DMS153 (cell line): ENCODE data around the gene PGC.

Experiments
- DNase-seq: peaks from one replicate; lab custom pipeline; 2025; lab: John Stamatoyannopoulos, UW

The PGC gene

GRCh38 chr6:41714556-41715273, 32.5 kb downstream of the PGC start:
- DNase-seq: no peak

DNA sequence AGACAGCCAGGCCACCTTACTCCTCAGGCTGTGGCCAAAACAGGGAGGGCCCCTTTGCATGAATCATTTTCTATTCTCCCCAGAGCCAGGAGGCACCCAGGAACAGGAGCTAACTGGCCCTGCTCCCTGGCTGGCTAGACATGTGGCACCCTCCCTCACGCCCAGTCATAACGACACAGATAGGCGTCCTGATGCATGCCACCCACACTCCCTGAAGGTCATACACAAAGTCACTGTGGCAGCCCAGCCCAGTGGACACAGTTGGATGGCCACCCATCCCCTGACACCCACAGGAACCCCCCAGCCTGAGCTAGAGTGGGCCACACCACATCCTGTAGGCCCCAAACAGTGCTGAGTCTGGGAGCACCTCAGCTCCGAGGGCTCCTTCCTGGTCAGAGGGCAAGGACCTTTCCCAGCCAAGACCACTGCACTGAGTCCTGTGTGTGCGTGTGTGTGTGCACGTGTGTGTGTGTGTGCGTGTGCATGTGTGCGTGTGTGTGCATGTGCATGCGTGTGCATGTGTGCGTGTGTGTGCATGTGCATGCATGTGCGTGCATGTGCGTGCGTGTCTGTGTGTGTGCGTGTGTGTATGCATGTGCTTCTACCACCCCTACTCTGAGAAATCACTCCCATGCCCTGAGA, 33.4 kb downstream of the PGC start:
- no peak for DNase-seq

- DNase-seq: peak; percentile 11
These were observed 34.0 kb downstream of the PGC start for GRCh38 chr6:41713159-41713649.

DNA sequence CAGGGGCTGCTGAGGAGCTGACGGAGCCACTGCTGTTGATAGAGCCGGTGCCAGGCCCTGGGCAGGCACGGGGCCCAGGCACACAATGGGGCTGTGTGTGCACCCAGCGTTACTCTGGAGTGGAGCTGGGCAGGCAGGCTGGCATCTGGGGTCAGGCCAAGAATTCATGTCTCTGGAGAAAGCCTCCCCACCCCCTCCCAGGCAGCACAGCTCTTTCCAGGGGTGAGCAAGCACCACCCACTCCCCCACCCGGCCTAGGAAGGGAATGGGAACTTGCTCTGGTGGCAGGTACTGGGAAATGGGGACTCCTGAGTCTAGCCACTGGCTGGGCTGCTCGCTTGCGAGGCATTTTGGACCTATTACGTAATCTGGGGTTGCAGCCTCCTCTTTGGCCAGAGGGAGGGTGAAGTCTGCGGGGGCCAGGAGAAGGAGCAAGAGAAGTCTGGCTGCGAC, 34.5 kb downstream of the PGC start:
- DNase-seq: no peak

DNA sequence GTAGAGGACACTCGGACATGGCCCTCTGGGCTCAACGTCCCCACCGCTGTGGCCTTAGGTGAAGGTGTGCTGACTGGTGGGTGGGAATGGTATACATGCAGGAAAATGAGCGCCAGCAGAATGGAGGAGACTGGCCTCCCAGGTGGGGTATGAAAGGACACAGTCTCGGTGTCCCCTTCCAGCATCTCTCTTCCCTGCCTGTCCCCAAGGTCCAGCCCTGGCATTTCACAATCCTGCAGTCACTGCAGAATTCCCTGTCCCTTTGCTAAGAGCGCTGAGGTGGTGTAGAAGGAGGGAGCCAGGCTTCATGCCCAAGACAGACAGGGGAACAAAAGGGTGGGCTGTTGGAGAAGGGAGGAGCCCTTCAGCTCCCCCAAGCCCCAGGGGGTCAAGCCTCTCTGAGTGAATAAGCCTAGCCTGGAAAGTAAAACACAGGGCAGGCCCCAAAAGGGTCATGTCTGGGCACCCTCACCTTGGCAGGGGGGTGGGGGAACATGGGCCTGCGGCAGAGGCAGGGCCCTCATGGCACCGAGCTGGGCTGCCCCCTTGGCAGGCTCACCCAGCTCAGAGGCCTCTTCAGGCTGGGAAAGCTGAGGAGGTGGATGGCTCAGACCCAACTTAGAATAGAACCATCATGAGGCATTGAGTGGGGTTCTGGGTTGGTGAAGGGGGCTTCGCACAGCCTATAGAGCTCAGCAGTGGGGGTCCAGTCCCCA, 35.7 kb downstream of the PGC start:
- DNase-seq: no peak

- no peak for DNase-seq
These were observed 37.8 kb downstream of the PGC start for GRCh38 chr6:41709375-41709774.

DNA sequence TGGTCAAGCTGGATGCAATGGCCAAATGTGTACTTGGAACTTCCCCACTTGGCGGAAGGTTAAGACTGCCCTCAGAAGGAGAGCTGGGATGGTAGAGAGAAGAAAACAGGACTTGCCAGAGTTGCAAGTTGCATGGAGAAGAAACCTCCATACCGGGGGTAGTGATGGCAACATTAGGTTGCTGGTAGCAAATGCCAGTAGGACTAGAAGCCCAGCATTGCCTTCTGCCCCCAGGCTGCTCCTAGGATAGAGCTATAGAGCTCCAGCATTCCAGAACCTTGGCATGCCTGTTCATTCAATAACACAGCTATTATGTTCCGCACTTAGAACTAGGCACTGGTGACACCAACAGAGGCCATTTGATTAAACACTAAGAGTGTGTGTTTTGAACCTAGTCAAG, 38.3 kb downstream of the PGC start:
- no peak for DNase-seq

DNA sequence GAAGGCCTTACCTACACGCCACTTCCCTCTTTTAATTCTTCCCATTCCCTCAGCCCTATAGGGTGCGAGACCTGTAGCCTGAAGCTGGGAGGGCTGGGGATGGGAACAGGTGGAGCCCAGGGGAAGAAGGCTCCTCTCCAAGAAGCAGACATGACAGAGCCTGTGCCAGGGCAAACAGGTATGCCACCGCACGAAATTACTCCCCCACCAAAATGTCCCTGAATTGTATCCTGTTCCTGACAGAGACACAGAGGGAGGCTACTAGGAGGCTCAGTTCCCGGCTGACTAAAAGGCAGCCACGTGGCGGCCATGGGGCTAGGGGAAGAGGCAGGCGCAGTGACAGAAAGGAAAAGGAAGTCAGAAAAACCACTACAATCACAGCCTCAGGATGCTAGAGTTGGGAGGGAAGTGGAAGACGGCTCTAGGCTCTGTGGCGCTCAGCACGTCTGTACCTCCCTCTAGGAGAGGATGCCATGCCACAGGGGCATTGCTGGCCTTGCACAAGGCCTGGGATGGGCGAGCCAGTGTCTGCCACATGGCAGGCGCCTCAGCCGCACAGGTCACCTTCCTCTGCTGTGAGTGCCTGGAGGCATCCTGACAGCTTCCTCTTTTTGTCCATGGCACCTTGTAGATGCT, 39.5 kb downstream of the PGC start:
- no peak for DNase-seq

GRCh38 chr6:41706876-41707564, 40.2 kb downstream of the PGC start:
- no peak for DNase-seq

- DNase-seq: no peak
These were observed 41.0 kb downstream of the PGC start for GRCh38 chr6:41705996-41706835.

GRCh38 chr6:41705311-41705995, 41.7 kb downstream of the PGC start:
- DNase-seq: no peak

DNA sequence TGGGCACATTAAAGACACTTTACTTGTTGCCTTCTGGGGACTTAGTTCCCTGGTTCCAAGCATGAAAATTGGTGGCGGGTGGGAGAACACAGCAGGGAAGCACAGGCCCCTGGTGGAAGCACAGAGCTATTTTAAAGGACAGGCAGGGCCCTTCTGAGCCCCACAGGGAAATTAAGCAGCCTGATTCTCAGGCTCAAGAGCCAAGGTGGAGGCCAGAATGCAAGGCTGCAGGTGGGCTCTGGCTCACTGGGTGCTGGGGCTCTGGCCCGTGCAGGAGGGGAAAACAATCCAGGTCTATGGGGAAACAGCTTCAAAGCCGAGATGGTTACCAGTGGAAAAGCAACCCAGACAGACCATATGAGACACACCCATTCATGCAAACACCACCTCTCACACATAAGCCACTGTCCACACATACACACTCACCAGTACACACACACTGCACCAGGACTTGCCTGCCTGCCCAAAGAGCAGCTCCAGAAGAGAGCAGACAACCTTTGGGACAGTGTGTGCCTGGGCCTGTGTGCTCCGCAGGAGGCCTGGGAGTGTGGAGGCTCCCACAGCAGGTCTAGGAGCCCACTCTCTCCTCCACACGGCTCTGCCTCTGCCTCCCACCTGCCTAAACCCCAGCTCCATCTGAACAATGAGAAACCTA, 42.4 kb downstream of the PGC start:
- DNase-seq: peak; percentile 4

- DNase-seq: no peak
These were observed 43.2 kb downstream of the PGC start for GRCh38 chr6:41704028-41704427.

DNA sequence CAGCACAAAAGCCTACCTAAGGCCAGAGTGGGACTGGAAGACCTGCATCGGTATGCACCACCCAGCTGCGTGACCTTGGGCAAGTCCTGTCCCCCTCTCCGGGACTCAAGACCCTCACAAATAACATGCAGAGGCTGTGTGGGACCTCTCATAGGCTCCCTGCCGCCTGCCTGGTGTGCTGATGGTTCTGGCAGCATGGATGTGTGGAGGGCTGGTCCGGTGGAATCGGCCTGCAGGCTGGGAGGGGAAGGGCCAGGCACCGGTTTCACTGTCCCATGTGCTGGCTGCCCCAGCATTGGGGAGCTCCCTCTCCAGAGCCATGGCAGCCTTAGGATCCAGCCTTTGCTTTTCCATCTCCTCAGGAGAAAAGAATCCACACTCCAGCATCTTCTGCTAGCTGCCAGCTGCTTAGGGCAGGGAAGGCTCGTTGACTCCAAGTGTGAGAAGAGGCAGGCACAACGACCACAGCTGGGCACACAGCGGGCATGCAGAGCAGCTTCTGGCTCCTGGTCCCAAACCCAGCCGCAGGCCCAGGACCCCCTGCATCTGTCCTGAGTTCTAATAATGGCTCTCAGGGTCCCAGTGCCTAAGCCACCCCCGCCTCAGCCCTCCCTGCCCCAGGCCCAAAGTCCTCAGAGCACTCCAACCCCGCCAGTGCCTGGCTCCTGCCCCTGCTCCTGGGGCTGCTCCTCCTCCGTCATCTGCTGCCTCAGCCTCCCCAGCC, 44.3 kb downstream of the PGC start:
- no peak for DNase-seq

DNA sequence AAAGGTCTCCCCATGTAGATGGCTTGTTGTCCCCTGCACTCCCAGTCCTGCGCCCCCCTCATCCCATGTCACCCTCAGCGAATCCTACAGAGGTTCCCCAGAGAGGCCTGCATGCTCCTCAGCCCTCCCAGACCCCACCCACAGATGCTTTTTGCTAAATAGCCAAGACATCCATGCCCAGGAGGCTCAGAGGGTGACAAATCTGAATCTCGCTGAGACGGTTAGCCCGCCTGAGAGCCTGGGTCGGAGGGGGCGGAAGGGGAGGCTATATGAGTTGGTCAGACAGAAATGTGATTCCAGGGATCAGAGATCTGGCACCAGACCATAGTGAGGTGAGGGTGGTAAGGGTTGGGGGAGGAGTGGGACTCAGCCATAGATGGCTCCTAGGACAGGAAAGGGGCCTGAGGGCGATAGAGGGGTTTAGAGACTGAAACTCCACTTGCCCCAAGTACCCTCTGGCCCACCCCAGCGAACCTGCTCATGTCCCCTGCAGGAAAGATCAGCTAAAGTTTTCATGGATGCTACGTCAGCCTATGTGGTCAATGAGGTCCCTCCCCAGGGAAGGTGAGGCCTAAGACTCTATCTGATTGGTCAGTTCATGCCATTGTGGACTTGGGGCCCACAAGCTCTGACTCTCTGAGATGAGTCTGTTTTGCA, 45.0 kb downstream of the PGC start:
- no peak for DNase-seq

DNA sequence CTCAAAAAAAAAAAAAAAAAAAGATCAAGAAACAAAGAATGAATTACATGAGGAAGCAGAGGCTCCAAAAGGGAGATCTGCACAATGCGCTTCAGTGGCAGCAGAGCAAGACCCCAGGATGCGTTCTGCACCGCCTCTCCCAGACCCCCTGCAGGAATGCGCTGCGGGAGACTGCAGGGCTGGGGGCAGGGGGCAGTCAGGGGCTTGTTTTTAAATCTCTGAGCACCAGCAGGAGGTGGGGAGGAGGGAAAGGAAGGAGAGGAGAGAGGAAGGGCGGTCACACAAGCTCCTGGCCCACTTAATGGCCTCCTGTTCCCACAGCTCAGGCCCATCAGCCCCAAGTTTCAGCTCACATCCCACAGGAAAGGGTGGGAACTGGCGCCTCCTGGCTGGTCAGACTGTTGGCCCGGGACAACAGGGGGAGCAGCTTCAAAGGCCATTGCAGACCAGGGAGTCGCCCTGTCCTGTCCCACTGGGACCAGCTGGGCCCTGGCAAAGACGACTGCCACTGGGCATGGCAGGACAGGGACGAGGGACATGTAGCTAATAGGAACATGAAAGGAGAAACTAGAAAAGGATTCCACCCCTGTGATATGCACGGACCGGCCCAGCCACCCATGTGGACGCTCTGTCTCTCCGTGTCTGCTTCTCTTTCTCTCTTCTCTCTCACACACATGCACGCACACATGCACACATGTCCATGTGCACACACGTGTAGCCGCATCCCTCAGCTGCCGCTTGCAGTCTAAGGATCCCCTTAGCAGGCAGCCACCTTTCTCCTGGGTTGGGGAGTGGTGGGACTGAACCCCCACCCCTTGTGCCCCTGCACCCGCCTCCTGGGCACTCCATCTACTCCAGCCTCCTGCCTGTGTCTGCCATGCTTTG, 46.5 kb downstream of the PGC start:
- DNase-seq: no peak

GRCh38 chr6:41699063-41699462, 48.1 kb downstream of the PGC start:
- no peak for DNase-seq
